GM23338 (cell line): Measurements from ENCODE around the gene CFAP410. TPM values are rescaled to one million over a fixed set of nuclear protein-coding genes. Genes with fewer than 3 reads are reported as not detected.

Experiments
- ATAC-seq: fragments of 200-7000 bp; cut with Tn5 transposase; 3 replicates; pipeline ENCODE4 v1.9.1; 2020
- DNase-seq: peaks from one replicate; pipeline ENCODE4 v3.0.0-alpha.2; 2015; ENCODE audit warnings: low spot score
- H2AFZ ChIP-seq: fragments of 200-600 bp; sonication (generic); 2 replicates; pipeline ENCODE4 v1.8.0; 2016; ENCODE audit warnings: antibody characterized with exemption, mild to moderate bottlenecking, moderate library complexity
- H3F3A ChIP-seq: fragments of 200-600 bp; sonication (generic); replicated peaks from 2 replicates; pipeline ENCODE4 v1.8.0; 2017; ENCODE audit warnings: antibody characterized with exemption, mixed run types, low read depth
- H3K27ac ChIP-seq: fragments of 200-600 bp; sonication (generic); 2 replicates; pipeline ENCODE4 v1.6.1; 2016; ENCODE audit warnings: low read depth
- H3K27me3 ChIP-seq: fragments of 200-600 bp; sonication (generic); 2 replicates; pipeline ENCODE4 v1.8.0; 2016; ENCODE audit warnings: mild to moderate bottlenecking, mixed run types, moderate library complexity; ENCODE audit not compliant: insufficient read depth
- H3K36me3 ChIP-seq: fragments of 200-600 bp; sonication (generic); 2 replicates; pipeline ENCODE4 v1.8.0; 2016; ENCODE audit warnings: mild to moderate bottlenecking; ENCODE audit not compliant: insufficient read depth
- H3K4me1 ChIP-seq: fragments of 200-600 bp; sonication (generic); 2 replicates; pipeline ENCODE4 v1.8.0; 2016; ENCODE audit warnings: mild to moderate bottlenecking, moderate library complexity; ENCODE audit not compliant: insufficient read depth
- H3K4me2 ChIP-seq: fragments of 200-600 bp; sonication (generic); 2 replicates; pipeline ENCODE4 v1.7.1; 2017; ENCODE audit warnings: mixed run types
- H3K4me3 ChIP-seq: fragments of 200-600 bp; sonication (generic); 2 replicates; pipeline ENCODE4 v1.6.1; 2016; ENCODE audit warnings: mixed run types
- H3K79me2 ChIP-seq: fragments of 200-600 bp; sonication (generic); replicated peaks from 2 replicates; pipeline ENCODE4 v1.8.0; 2017; ENCODE audit warnings: mild to moderate bottlenecking; ENCODE audit not compliant: insufficient read depth
- H3K9me2 ChIP-seq: fragments of 200-600 bp; sonication (generic); 2 replicates; pipeline ENCODE4 v1.8.0; 2017; ENCODE audit not compliant: insufficient read depth
- H4K20me1 ChIP-seq: fragments of 200-600 bp; sonication (generic); replicated peaks from 2 replicates; pipeline ENCODE4 v1.8.0; 2017; ENCODE audit warnings: mild to moderate bottlenecking; ENCODE audit not compliant: insufficient read depth
- H3K27ac Mint-ChIP-seq: 2 replicates; pipeline ENCODE4 v1.8.0; 2020; ENCODE audit warnings: inconsistent platforms, mild to moderate bottlenecking, moderate library complexity, mixed read lengths
- H3K27me3 Mint-ChIP-seq: 3 replicates; pipeline ENCODE4 v1.8.0; 2022; ENCODE audit warnings: low read depth, mild to moderate bottlenecking, moderate library complexity, mixed read lengths, inconsistent platforms; ENCODE audit not compliant: insufficient read depth, poor library complexity
- H3K36me3 Mint-ChIP-seq: 3 replicates; pipeline ENCODE4 v1.8.0; 2021; ENCODE audit warnings: low read depth, mild to moderate bottlenecking, inconsistent platforms, moderate library complexity, mixed read lengths
- H3K4me1 Mint-ChIP-seq: 3 replicates; pipeline ENCODE4 v1.8.0; 2020; ENCODE audit warnings: mild to moderate bottlenecking, inconsistent platforms, mixed read lengths
- H3K4me3 Mint-ChIP-seq: 3 replicates; pipeline ENCODE4 v1.8.0; 2021; ENCODE audit warnings: moderate library complexity, mild to moderate bottlenecking, inconsistent platforms, mixed read lengths
- H3K9me3 Mint-ChIP-seq: 3 replicates; pipeline ENCODE4 v1.8.0; 2020; ENCODE audit warnings: moderate library complexity, mild to moderate bottlenecking, inconsistent platforms, mixed read lengths
- CREB1 ChIP-seq: fragments of 250-450 bp; sonication (Bioruptor Pico); IDR thresholded peaks from 2 replicates; pipeline ENCODE4 v1.5.0; 2020; ENCODE audit warnings: low read depth, mild to moderate bottlenecking, moderate library complexity
- EZH2 ChIP-seq: fragments of 200-600 bp; sonication (generic); IDR thresholded peaks from one replicate; pipeline ENCODE4 v1.8.0; 2017; ENCODE audit warnings: antibody characterized with exemption, mild to moderate bottlenecking, low read depth; ENCODE audit not compliant: unreplicated experiment
- EZH2phosphoT487 ChIP-seq: fragments of 200-600 bp; sonication (generic); IDR thresholded peaks from one replicate; pipeline ENCODE4 v1.8.1; 2018; ENCODE audit warnings: antibody characterized with exemption; ENCODE audit not compliant: unreplicated experiment
- JUNB ChIP-seq: IDR thresholded peaks from one replicate; pipeline ENCODE4 v1.6.1; 2016; ENCODE audit warnings: antibody characterized with exemption; ENCODE audit not compliant: unreplicated experiment
- NANOG ChIP-seq: IDR thresholded peaks from 2 replicates; pipeline ENCODE4 v1.6.1; 2016; ENCODE audit warnings: antibody characterized with exemption, borderline replicate concordance
- POLR2AphosphoS5 ChIP-seq: IDR thresholded peaks from 2 replicates; pipeline ENCODE4 v1.6.1; 2016; ENCODE audit warnings: antibody characterized with exemption, low read depth
- STAT1 ChIP-seq: IDR thresholded peaks from one replicate; pipeline ENCODE4 v1.6.1; 2016; ENCODE audit warnings: antibody characterized with exemption; ENCODE audit not compliant: unreplicated experiment
- ZNF114 ChIP-seq: fragments of 250-450 bp; sonication (Bioruptor Pico); IDR thresholded peaks from 2 replicates; pipeline ENCODE4 v1.5.0; 2020; ENCODE audit warnings: mild to moderate bottlenecking, moderate library complexity
- ZNF331 ChIP-seq: fragments of 250-450 bp; sonication (Bioruptor Pico); IDR thresholded peaks from 2 replicates; pipeline ENCODE4 v1.5.0; 2020; ENCODE audit warnings: low read depth, mild to moderate bottlenecking, moderate library complexity
- polyA plus RNA-seq: library from polyadenylated mRNA; unstranded; fragments of >200 nt; fragmentation: Nextera tagmentation; extraction: Ambion mirVana; gene quantifications from 2 replicates; pipeline ENCODE4 v1.2.1, GENCODE V29; 2016
- total RNA-seq: library from RNA; depleted of rRNA; stranded (reverse); fragments of >200 nt; shearing (Covaris generic); gene quantifications from 2 replicates; pipeline ENCODE4 v1.2.3, GENCODE V29; 2014
- TF ChIP-seq, protein P1 (sequence below): IDR thresholded peaks from 2 replicates; pipeline ENCODE4 v1.6.1; 2016; ENCODE audit warnings: antibody characterized with exemption
- TF ChIP-seq, protein P2 (sequence below): IDR thresholded peaks from one replicate; pipeline ENCODE4 v1.6.1; 2018; ENCODE audit warnings: antibody characterized with exemption; ENCODE audit not compliant: unreplicated experiment
- TF ChIP-seq, protein P3 (sequence below), 2 experiments: fragments of 200-600 bp in 1 of 2; sonication (generic) in 1 of 2; conservative IDR thresholded peaks; 2 replicates each; pipeline versions ENCODE4 v1.5.1 to v1.6.1; 2016 to 2017; ENCODE audit warnings: antibody characterized with exemption in 2 of 2, low read depth in 2 of 2, mild to moderate bottlenecking in 2 of 2, moderate library complexity in 1 of 2
- TF ChIP-seq, protein P4 (sequence below): fragments of 250-450 bp; sonication (Bioruptor Pico); IDR thresholded peaks from 2 replicates; pipeline ENCODE4 v1.5.0; 2020; ENCODE audit warnings: mild to moderate bottlenecking, moderate library complexity

Gene CFAP410
- total and polyA plus RNA-seq, 2 experiments from 2014 or later = 11.0 to 24.0 TPM

DNA sequence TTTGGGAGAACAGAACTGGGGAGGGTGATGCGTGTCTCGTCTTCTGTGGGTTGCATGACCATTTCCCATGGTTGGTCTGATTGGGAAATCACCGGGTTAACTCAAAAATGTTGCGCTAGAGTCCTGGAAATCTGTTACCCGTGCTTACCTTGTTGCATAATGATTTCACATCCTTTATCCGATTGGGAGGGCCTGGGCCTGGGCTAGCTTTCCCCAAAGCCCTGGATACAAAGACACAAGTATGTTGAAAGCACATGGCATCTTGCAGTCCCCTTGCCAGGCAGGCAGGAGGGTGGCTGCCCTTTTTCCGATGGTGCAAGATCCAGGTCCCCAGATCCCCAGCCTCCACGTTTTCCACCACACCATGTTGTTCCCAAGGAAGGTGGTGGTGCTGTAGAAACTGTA, 14.8 kb upstream of the CFAP410 start:
- no peak for ATAC-seq
- TF ChIP-seq STAT1 (no peak), NANOG (no peak), ZNF114 (CRISPR knock-in tag) (no peak), EZH2phosphoT487 (no peak), POLR2AphosphoS5 (no peak), JUNB (no peak), ZNF331 (CRISPR knock-in tag) (no peak), CREB1 (CRISPR knock-in tag) (no peak), EZH2 (no peak)
- TF ChIP-seq, protein P1, sequence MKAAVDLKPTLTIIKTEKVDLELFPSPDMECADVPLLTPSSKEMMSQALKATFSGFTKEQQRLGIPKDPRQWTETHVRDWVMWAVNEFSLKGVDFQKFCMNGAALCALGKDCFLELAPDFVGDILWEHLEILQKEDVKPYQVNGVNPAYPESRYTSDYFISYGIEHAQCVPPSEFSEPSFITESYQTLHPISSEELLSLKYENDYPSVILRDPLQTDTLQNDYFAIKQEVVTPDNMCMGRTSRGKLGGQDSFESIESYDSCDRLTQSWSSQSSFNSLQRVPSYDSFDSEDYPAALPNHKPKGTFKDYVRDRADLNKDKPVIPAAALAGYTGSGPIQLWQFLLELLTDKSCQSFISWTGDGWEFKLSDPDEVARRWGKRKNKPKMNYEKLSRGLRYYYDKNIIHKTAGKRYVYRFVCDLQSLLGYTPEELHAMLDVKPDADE = no peak
- TF ChIP-seq, protein P2, sequence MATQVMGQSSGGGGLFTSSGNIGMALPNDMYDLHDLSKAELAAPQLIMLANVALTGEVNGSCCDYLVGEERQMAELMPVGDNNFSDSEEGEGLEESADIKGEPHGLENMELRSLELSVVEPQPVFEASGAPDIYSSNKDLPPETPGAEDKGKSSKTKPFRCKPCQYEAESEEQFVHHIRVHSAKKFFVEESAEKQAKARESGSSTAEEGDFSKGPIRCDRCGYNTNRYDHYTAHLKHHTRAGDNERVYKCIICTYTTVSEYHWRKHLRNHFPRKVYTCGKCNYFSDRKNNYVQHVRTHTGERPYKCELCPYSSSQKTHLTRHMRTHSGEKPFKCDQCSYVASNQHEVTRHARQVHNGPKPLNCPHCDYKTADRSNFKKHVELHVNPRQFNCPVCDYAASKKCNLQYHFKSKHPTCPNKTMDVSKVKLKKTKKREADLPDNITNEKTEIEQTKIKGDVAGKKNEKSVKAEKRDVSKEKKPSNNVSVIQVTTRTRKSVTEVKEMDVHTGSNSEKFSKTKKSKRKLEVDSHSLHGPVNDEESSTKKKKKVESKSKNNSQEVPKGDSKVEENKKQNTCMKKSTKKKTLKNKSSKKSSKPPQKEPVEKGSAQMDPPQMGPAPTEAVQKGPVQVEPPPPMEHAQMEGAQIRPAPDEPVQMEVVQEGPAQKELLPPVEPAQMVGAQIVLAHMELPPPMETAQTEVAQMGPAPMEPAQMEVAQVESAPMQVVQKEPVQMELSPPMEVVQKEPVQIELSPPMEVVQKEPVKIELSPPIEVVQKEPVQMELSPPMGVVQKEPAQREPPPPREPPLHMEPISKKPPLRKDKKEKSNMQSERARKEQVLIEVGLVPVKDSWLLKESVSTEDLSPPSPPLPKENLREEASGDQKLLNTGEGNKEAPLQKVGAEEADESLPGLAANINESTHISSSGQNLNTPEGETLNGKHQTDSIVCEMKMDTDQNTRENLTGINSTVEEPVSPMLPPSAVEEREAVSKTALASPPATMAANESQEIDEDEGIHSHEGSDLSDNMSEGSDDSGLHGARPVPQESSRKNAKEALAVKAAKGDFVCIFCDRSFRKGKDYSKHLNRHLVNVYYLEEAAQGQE = no peak
- TF ChIP-seq, protein P3, sequence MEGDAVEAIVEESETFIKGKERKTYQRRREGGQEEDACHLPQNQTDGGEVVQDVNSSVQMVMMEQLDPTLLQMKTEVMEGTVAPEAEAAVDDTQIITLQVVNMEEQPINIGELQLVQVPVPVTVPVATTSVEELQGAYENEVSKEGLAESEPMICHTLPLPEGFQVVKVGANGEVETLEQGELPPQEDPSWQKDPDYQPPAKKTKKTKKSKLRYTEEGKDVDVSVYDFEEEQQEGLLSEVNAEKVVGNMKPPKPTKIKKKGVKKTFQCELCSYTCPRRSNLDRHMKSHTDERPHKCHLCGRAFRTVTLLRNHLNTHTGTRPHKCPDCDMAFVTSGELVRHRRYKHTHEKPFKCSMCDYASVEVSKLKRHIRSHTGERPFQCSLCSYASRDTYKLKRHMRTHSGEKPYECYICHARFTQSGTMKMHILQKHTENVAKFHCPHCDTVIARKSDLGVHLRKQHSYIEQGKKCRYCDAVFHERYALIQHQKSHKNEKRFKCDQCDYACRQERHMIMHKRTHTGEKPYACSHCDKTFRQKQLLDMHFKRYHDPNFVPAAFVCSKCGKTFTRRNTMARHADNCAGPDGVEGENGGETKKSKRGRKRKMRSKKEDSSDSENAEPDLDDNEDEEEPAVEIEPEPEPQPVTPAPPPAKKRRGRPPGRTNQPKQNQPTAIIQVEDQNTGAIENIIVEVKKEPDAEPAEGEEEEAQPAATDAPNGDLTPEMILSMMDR (conservative IDR thresholded peaks at IDR 0.05; ENCODE audit: low read depth in 2 of 2) = no peak
- TF ChIP-seq, protein P4, sequence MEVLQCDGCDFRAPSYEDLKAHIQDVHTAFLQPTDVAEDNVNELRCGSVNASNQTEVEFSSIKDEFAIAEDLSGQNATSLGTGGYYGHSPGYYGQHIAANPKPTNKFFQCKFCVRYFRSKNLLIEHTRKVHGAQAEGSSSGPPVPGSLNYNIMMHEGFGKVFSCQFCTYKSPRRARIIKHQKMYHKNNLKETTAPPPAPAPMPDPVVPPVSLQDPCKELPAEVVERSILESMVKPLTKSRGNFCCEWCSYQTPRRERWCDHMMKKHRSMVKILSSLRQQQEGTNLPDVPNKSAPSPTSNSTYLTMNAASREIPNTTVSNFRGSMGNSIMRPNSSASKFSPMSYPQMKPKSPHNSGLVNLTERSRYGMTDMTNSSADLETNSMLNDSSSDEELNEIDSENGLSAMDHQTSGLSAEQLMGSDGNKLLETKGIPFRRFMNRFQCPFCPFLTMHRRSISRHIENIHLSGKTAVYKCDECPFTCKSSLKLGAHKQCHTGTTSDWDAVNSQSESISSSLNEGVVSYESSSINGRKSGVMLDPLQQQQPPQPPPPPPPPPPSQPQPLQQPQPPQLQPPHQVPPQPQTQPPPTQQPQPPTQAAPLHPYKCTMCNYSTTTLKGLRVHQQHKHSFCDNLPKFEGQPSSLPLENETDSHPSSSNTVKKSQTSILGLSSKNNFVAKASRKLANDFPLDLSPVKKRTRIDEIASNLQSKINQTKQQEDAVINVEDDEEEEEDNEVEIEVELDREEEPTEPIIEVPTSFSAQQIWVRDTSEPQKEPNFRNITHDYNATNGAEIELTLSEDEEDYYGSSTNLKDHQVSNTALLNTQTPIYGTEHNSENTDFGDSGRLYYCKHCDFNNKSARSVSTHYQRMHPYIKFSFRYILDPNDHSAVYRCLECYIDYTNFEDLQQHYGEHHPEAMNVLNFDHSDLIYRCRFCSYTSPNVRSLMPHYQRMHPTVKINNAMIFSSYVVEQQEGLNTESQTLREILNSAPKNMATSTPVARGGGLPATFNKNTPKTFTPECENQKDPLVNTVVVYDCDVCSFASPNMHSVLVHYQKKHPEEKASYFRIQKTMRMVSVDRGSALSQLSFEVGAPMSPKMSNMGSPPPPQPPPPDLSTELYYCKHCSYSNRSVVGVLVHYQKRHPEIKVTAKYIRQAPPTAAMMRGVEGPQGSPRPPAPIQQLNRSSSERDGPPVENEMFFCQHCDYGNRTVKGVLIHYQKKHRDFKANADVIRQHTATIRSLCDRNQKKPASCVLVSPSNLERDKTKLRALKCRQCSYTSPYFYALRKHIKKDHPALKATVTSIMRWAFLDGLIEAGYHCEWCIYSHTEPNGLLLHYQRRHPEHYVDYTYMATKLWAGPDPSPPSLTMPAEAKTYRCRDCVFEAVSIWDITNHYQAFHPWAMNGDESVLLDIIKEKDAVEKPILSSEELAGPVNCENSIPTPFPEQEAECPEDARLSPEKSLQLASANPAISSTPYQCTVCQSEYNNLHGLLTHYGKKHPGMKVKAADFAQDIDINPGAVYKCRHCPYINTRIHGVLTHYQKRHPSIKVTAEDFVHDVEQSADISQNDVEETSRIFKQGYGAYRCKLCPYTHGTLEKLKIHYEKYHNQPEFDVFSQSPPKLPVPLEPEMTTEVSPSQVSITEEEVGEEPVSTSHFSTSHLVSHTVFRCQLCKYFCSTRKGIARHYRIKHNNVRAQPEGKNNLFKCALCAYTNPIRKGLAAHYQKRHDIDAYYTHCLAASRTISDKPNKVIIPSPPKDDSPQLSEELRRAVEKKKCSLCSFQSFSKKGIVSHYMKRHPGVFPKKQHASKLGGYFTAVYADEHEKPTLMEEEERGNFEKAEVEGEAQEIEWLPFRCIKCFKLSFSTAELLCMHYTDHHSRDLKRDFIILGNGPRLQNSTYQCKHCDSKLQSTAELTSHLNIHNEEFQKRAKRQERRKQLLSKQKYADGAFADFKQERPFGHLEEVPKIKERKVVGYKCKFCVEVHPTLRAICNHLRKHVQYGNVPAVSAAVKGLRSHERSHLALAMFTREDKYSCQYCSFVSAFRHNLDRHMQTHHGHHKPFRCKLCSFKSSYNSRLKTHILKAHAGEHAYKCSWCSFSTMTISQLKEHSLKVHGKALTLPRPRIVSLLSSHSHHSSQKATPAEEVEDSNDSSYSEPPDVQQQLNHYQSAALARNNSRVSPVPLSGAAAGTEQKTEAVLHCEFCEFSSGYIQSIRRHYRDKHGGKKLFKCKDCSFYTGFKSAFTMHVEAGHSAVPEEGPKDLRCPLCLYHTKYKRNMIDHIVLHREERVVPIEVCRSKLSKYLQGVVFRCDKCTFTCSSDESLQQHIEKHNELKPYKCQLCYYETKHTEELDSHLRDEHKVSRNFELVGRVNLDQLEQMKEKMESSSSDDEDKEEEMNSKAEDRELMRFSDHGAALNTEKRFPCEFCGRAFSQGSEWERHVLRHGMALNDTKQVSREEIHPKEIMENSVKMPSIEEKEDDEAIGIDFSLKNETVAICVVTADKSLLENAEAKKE (CRISPR knock-in tag) = no peak
- no peak overlapping the region for H3K27ac Mint-ChIP-seq
- Histone ChIP-seq H3K79me2 (no peaks in the 10 kb centered on the region), H3K4me2 (no peak overlapping the region), H3K4me3 (no peak overlapping the region), H3K9me2 (no peaks in the 10 kb centered on the region), H4K20me1 (no peaks in the 10 kb centered on the region), H2AFZ (no peak overlapping the region), H3K36me3 (no peaks in the 10 kb centered on the region), H3K27me3 (peaks cover 29% of the 10 kb centered on the region), H3K4me1 (no peaks in the 10 kb centered on the region; the same call in 1 of the 2 replicates), H3K27ac (no peak overlapping the region), H3F3A (no peaks in the 10 kb centered on the region)
- H3K9me3 Mint-ChIP-seq = no peaks in the 10 kb centered on the region; the same call in 2 of the 3 replicates
- DNase-seq = no peak
- no peak overlapping the region for H3K4me3 Mint-ChIP-seq
- no peaks in the 10 kb centered on the region for H3K4me1 Mint-ChIP-seq
- peaks cover 31% of the 10 kb centered on the region for H3K27me3 Mint-ChIP-seq
- no peaks in the 10 kb centered on the region for H3K36me3 Mint-ChIP-seq
